Pancreas (tissue), 10 donors: ENCODE results near the gene OXNAD1. TPM values are rescaled to one million over a fixed set of nuclear protein-coding genes. Genes with fewer than 3 reads are reported as not detected.

ENCODE experiments used
- ATAC-seq, 4 donors: fragments of 200-7000 bp; cut with Tn5 transposase; one replicate each; pipeline versions ENCODE4 v1.8.0 to v1.9.1; 2020; ENCODE audit warnings: mild to moderate bottlenecking in 4 of 4, moderate library complexity in 4 of 4
- DNase-seq, 6 donors: peaks; one replicate each; pipeline ENCODE4 v3.0.0-alpha.2; 2020
- FAIRE-seq: peaks from 2 replicates; lab custom pipeline; 2012; peaks lifted over from hg19 to GRCh38; lab: Jason Lieb, UNC
- H3K27ac ChIP-seq, 4 donors: fragments of 200-600 bp; sonication (generic); 1 replicate in 3 of 4; 2 replicates in 1 of 4; pipeline versions ENCODE4 v1.5.0 to v1.8.0; 2020
- H3K27me3 ChIP-seq, 4 donors: fragments of 200-600 bp; one replicate each; pipeline ENCODE4 v1.8.0; 2021
- H3K36me3 ChIP-seq, 3 donors: fragments of 200-600 bp; sonication (generic) in 1 of 3; one replicate each; pipeline versions ENCODE4 v1.5.0 to v1.8.0; 2020 to 2021
- H3K4me1 ChIP-seq, 3 donors: fragments of 200-600 bp; one replicate each; pipeline ENCODE4 v1.8.0; 2021
- H3K4me3 ChIP-seq, 4 donors: fragments of 200-600 bp; sonication (generic) in 2 of 4; one replicate each; pipeline versions ENCODE4 v1.5.0 to v1.8.0; 2020 to 2021
- H3K9me3 ChIP-seq, 4 donors: fragments of 200-600 bp; one replicate each; pipeline ENCODE4 v1.8.0; 2021
- WGBS, 2 donors: extraction: QIAGEN DNeasy Blood & Tissue Kit; methylation state at CpG; one replicate each; pipeline ENCODE4 v1.1.7; 2013; 5-methylcytosine and 5-hydroxymethylcytosine counted together
- intact Hi-C, 3 donors: fragments of 100-400 bp; cut with DNase I; formaldehyde crosslinking; loops; one replicate each; pipeline versions ENCODE4 v1.11.1 to v1.14.2; 2022
- polyA plus RNA-seq, 2 donors: library from polyadenylated mRNA; stranded (reverse); fragments of 200-250 nt; gene quantifications; one replicate each; pipeline ENCODE4 v1.2.3, GENCODE V29; 2013
- total RNA-seq, 6 donors: library from RNA; stranded (reverse); fragmentation: NEBNext Ultra II Directional in 4 of 6; extraction: Animal tissue kit (Norgen Biotek cat#: 25700) in 4 of 6; gene quantifications; one replicate each; pipeline versions ENCODE4 v1.2.1 to v1.2.4, GENCODE V29; 2021 to 2023
- TF ChIP-seq, protein P1 (sequence below), 4 donors: fragments of 200-600 bp; sonication (generic) in 3 of 4; IDR thresholded peaks; one replicate each; pipeline versions ENCODE4 v1.5.0 to v1.8.0; 2021; ENCODE audit warnings: antibody characterized with exemption in 4 of 4
- donor health status: healthy with polysubstance abuse.
- donor health status: DM: no; HTN: no; CAD: no; lungs with moderate emphysema.
- donor health status: DM: no; HTN: no; CAD: no.
- donor health status: control.
- donor health status: control.
- donor health status: Bipolar disorder and iron deficiency.
- donor health status: DM: yes; HTN: yes; CAD: no.
- donor health status: DM: no; HTN: no; CAD: no.
- donor health status: DM: no; HTN: no; CAD: no.
- donor health status: DM: yes; HTN: yes; CAD: no.

Gene OXNAD1
- total and polyA plus RNA-seq, 8 donors: 2.8 to 6.7 (median 4.0) TPM

GRCh38 chr3:16337856-16338540 is 73.0 kb downstream of the OXNAD1 start:
- Histone ChIP-seq H3K27me3 (no peaks in the 10 kb centered on the region), H3K4me3 (no peak overlapping the region), H3K27ac (no peak overlapping the region), H3K9me3 (no peaks in the 10 kb centered on the region), H3K36me3 (no peaks in the 10 kb centered on the region), H3K4me1 (no peaks in the 10 kb centered on the region)
- 91 to 94% methylated on average over 15 of the region's 15 CpGs for WGBS, 2 donors
- ATAC-seq: peak in 3 of 4 donors; percentile 15 to 68 (median 51)
- intact Hi-C loops: no loop called here
- FAIRE-seq: no peak
- DNase-seq: no peak
- TF ChIP-seq, protein P1, sequence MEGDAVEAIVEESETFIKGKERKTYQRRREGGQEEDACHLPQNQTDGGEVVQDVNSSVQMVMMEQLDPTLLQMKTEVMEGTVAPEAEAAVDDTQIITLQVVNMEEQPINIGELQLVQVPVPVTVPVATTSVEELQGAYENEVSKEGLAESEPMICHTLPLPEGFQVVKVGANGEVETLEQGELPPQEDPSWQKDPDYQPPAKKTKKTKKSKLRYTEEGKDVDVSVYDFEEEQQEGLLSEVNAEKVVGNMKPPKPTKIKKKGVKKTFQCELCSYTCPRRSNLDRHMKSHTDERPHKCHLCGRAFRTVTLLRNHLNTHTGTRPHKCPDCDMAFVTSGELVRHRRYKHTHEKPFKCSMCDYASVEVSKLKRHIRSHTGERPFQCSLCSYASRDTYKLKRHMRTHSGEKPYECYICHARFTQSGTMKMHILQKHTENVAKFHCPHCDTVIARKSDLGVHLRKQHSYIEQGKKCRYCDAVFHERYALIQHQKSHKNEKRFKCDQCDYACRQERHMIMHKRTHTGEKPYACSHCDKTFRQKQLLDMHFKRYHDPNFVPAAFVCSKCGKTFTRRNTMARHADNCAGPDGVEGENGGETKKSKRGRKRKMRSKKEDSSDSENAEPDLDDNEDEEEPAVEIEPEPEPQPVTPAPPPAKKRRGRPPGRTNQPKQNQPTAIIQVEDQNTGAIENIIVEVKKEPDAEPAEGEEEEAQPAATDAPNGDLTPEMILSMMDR (IDR thresholded peaks at IDR 0.05): no peak

DNA sequence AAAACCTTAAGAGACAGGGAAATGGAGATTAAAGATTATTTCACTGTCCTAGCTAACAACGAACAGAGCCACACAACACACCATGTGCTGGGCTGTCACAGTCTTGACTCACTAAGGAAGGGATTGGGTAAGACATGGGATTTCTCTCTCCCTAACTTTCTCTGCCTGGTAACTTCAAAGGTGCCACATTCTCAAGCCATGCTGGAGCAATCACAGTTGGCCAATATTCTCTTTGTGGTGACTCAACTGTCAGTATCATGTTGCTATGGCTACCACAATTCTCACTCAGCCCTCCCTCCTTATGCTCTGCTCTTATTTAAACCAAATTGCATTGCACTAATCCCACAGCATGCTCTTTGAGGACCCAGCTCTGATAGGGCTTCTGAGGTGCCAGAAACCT is 74.0 kb downstream of the OXNAD1 start:
- Histone ChIP-seq H3K9me3 (no peaks in the 10 kb centered on the region), H3K36me3 (no peaks in the 10 kb centered on the region), H3K27ac (no peak overlapping the region), H3K4me3 (no peak overlapping the region), H3K4me1 (no peaks in the 10 kb centered on the region), H3K27me3 (no peaks in the 10 kb centered on the region)
- intact Hi-C loops: no loop called here
- no peak for FAIRE-seq
- WGBS, 2 donors: 82 to 86% methylated on average over 1 of the region's 1 CpG
- TF ChIP-seq, protein P1 (IDR thresholded peaks at IDR 0.05): no peak
- DNase-seq: no peak
- ATAC-seq: peak in 3 of 4 donors; percentile 25 to 78 (median 57)

DNA sequence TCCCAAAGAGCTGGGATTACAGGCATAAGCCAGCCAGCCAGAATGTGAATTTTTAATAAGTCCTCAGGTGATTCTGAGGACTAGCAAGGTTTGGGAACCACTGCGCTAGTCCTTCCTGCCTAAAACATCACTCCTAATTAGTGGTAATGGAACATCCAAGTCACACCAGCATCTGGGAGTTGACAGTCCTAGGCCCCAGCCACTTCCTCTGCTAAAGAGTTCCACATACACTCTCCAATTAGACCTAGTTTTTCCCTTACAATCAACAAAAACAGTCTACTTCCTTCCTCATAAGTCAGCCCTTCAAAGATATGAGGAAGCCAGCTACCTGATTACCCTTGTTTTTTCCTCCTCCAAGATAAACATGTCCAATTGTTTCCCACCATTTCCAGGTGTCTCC is 78.1 kb downstream of the OXNAD1 start:
- no peak for DNase-seq

DNA sequence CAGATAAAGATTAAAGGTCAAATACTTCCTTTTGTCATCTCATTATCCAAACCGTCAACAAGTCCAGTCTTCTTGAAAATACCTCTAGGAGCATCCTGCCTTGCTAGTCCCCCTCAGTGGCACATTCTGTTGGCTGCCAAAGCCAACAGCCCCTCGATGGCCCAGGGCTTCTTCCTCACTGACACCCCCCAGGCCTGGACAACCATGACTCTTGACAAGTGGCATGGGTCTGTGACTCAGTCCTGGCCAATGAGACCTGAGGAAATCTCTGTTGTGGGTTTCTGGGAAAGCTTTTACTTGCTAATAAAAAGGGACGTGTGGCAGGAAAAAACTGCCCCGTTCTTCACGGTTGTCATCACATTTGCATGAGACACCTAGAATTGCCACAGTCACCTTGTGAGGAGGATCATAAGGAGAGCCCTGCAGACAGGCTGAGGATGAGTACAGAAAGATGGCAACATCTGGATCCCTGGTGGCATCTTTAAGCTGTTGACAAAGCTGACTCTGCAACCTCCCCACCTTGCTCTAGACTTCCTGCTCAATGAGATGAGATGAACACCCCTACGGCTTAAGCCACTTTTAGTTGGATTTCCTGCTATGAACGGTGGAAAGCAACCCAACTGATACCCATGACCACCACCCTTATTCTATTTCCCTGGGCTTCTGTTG is 81.5 kb downstream of the OXNAD1 start:
- FAIRE-seq: no peak
- DNase-seq: no peak
- Histone ChIP-seq H3K9me3 (no peaks in the 10 kb centered on the region), H3K4me3 (no peak overlapping the region), H3K4me1 (no peaks in the 10 kb centered on the region), H3K27me3 (no peaks in the 10 kb centered on the region), H3K36me3 (no peaks in the 10 kb centered on the region), H3K27ac (no peak overlapping the region)
- intact Hi-C loops: no loop called here
- no peak for ATAC-seq
- TF ChIP-seq, protein P1 (IDR thresholded peaks at IDR 0.05): no peak
- 92% methylated on average over 7 of the region's 7 CpGs for WGBS, 2 donors

More for the DNA sequence above, 78.1 kb downstream of the OXNAD1 start:
- no peak for FAIRE-seq
- H3K36me3 ChIP-seq: no peaks in the 10 kb centered on the region
- H3K27ac ChIP-seq: no peak overlapping the region
- no peak for ATAC-seq
- 93 to 94% methylated on average over 1 of the region's 1 CpG for WGBS, 2 donors
- no peaks in the 10 kb centered on the region for H3K4me1 ChIP-seq
- no peaks in the 10 kb centered on the region for H3K9me3 ChIP-seq
- no peaks in the 10 kb centered on the region for H3K27me3 ChIP-seq
- intact Hi-C loops: no loop called here
- no peak overlapping the region for H3K4me3 ChIP-seq
- TF ChIP-seq, protein P1 (IDR thresholded peaks at IDR 0.05): no peak

- intact Hi-C loops: no loop called here
- H3K9me3 ChIP-seq: no peaks in the 10 kb centered on the region
- H3K4me3 ChIP-seq: no peak overlapping the region
- TF ChIP-seq, protein P1 (IDR thresholded peaks at IDR 0.05): no peak
- H3K27me3 ChIP-seq: no peaks in the 10 kb centered on the region
- H3K4me1 ChIP-seq: no peaks in the 10 kb centered on the region
- H3K36me3 ChIP-seq: no peaks in the 10 kb centered on the region
- no peak for DNase-seq
- FAIRE-seq: no peak
- WGBS, 2 donors: 81 to 87% methylated on average over 4 of the region's 4 CpGs
- H3K27ac ChIP-seq: no peak overlapping the region
- ATAC-seq: no peak
Observed at GRCh38 chr3:16347548-16347947, 82.5 kb downstream of the OXNAD1 start.
